ENCODE data around the gene FAM185A.
"Not testable (repeated sequence)": the region's sequence is repeated elsewhere in the genome, so short reads cannot be mapped to it uniquely, and the experiment has no call there.

FAM185A gene

DNA sequence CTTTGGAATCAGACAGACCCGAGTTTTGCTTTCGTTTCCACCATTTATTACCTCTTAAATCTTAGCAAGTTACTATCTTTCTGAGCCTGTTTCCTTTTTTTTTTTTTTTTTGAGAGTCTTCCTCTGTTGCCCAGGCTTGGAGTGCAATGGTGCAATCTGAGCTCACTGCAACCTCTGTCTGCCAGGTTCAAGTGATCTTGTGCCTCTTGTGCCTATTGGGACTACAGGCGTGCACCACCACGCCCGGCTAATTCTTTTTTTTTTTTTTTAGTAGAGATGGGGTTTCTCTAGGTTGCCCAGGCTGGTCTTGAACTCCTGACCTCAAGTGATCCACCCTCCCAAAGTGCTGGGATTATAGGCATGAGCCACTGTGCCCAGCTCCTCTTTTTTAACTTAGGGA is 84.5 kb downstream of the FAM185A start:
- DNase-seq: no peak

DNA sequence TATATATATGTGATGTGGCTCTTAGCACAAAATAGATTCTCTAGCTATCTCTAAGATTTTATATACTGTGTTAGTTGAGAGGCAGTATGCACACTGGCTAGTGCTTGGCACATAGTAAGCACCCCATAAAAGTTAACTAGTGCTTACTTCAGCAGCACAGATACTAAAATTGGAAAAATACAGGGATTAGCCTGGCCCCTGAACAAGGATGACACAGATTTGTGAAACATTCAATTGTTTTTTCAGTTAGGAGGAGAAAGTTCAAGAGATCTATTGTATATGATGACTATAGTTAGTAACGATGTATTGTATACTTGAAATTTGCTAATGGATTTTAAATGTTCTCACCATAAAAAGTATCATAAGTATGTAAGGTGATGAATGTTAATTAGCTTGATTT is 85.7 kb downstream of the FAM185A start:
- DNase-seq: no peak

- DNase-seq: no peak
Measured at GRCh38 chr7:102834999-102835398, 86.2 kb downstream of the FAM185A start.

GRCh38 chr7:102836191-102836919 is 87.6 kb downstream of the FAM185A start:
- no peak for DNase-seq

- DNase-seq: no peak
Measured at GRCh38 chr7:102836977-102837376, 88.2 kb downstream of the FAM185A start.

DNA sequence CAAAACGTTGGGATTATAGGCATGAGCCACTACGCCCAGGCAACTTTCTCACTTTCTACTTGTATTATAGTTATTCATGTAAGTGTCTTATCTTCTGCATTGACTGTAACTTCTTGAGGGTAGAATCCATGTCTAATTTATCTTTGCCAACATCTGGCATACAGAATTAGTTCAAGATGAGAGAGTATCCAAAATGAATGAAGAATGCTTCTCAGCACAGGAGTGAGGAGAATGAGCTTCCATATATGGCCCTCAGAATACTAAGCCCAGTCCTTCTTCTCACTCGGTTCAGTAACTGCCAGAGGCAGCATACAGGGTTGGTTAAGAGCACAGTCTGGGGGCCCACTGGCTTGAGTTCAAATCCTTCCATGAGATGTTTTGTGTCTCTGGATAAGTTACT is 89.0 kb downstream of the FAM185A start:
- no peak for DNase-seq

- not testable (repeated sequence) for DNase-seq
Measured at GRCh38 chr7:102838572-102839101, 89.8 kb downstream of the FAM185A start.

DNA sequence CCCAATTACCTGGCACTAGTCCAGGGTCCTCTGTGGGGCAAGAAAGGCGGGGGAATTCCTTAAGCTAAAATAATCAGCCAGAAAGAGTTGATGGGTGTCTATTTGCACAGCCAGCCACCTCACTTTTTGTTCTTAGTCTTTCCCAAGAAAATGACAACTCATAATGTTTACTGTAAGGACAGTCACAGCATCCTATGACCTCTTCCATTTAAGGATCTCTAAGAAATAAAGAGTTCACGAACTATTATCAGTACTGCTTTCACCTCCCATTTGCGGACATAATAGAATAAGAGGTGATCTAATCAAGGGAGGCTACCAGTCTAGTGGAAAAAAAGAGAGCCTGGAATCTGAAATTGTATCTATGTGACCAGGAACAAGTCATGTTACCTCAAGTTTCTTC is 91.6 kb downstream of the FAM185A start:
- no peak for DNase-seq

DNA sequence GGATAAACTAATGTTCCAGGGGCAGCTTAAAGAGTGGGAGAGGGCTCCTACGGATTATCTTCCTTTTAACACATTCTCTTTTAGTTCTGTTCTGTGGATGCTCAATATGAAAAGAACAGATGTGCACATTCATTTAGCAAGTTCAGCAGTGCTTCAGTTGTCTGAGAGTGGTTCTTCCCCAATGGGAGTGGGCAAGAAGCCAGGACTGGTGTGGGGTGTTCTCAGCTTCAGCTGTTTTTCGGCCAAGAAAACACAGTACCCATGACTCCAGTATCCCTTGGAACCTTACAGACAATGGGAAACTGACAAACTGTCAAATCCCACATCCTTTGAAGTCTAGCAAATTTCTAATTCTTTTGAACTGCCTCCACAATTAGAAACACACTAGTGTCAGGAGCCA is 92.5 kb downstream of the FAM185A start:
- no peak for DNase-seq

GRCh38 chr7:102842284-102842683 is 93.5 kb downstream of the FAM185A start:
- DNase-seq: no peak

- DNase-seq: no peak
Measured at GRCh38 chr7:102843850-102844249, 95.1 kb downstream of the FAM185A start.

DNA sequence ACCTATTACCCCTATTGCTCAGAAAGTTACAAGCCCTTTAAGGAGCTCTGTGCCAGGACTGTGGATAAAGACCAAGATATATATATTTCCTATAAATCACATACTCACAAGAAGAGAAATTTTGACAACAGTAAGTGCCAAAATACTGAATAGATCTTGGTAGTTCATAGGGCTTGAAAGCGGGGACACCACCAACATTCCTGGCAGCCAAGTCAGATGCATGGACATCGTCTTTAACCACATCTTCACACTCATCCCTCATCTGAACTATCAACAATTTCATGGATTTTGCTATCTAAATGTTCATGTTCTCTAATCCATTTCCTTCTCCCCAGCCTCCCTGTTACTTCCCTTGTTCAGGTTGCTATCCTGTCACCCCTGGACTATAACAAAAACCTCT is 96.5 kb downstream of the FAM185A start:
- no peak for DNase-seq

GRCh38 chr7:102849079-102849478 is 100.3 kb downstream of the FAM185A start:
- DNase-seq: no peak

DNA sequence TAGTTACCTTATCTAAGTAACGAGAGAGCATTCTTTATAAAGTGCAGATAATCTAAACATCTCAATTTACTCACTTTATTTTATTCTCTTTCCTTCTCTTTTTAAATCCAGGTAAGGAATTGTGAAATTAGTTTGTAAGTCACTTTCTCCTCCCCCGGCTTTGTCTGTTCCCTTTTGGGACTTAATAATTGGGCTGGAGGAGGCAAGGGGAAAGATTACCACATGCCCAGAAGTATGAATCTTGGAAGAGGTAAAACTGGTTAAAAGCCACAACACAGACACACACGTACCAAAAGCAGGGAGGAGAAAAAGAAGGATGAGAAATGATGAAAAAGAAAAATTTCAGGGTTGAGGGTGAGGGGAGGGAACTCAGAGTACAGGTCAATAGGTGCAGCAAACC is 100.7 kb downstream of the FAM185A start:
- DNase-seq: no peak

GRCh38 chr7:102856036-102856435 is 107.2 kb downstream of the FAM185A start:
- DNase-seq: no peak
